HG02798 (cell line): Measurements from ENCODE around the gene GMPS.

Source experiments
- ATAC-seq: cut with Tn5 transposase; IDR thresholded peaks from one replicate; pipeline ENCODE4 v1.9.1; 2021; ENCODE audit warnings: mild to moderate bottlenecking; ENCODE audit not compliant: unreplicated experiment, poor library complexity

The GMPS gene

GRCh38 chr3:155989536-155989935, 119.1 kb downstream of the GMPS start:
- ATAC-seq: no peak

GRCh38 chr3:155991212-155991611, 120.8 kb downstream of the GMPS start:
- no peak for ATAC-seq

- ATAC-seq: no peak
Observed at GRCh38 chr3:155991847-155992246, 121.4 kb downstream of the GMPS start.
